HepG2 (cell line): ENCODE measurements around the gene PDLIM5. TPM values are rescaled to one million over a fixed set of nuclear protein-coding genes. Genes with fewer than 3 reads are reported as not detected.

Experiments
- ATAC-seq: fragments of 200-7000 bp; cut with Tn5 transposase; 3 replicates; pipeline ENCODE4 v1.9.1; 2020; ENCODE audit warnings: mild to moderate bottlenecking, moderate library complexity
- BruUV-seq: library from RNA; stranded (reverse); fragments of 400-500 nt; replicated peaks from 2 replicates; lab custom pipeline; 2021; lab: Mats Ljungman, UMichigan
- CTCF ChIA-PET: fragments of 300-600 bp; formaldehyde crosslinking; extraction: SDS; loops from one replicate; lab custom pipeline; 2021; ENCODE audit warnings: low total read pairs, inconsistent platforms, low intra/inter-chr PET ratio; lab: Yijun Ruan, JAX
- POLR2A ChIA-PET: fragments of 350-600 bp; sonication (Branson Sonifier 250); formaldehyde crosslinking; loops from one replicate; lab custom pipeline; 2020; ENCODE audit warnings: antibody characterized with exemption, inconsistent platforms; lab: Yijun Ruan, JAX
- DNase-seq: peaks from one replicate; pipeline ENCODE4 v3.0.0-alpha.2; 2015; ENCODE audit warnings: low spot score
- FAIRE-seq: peaks from 3 replicates; lab custom pipeline; 2011; peaks lifted over from hg19 to GRCh38; lab: Jason Lieb, UNC
- H2AFZ ChIP-seq: one replicate; pipeline ENCODE4 v1.6.1; 2011; ENCODE audit warnings: low read length, inconsistent platforms
- H3K27ac ChIP-seq: fragments of 300-600 bp; 3 replicates; pipeline ENCODE4 v1.8.0; 2011; ENCODE audit warnings: mixed run types, mild to moderate bottlenecking, mixed read lengths, low read length, inconsistent platforms; ENCODE audit not compliant: insufficient read depth; ENCODE audit errors: extremely low read length
- H3K27me3 ChIP-seq, 2 experiments: fragments of 200-600 bp in 1 of 2; 2 replicates in 1 of 2; 3 replicates in 1 of 2; pipeline versions ENCODE4 v1.6.0 to v1.8.0; 2011; ENCODE audit warnings: low read length in 2 of 2, mild to moderate bottlenecking in 2 of 2, moderate library complexity in 2 of 2, inconsistent platforms in 1 of 2; ENCODE audit not compliant: insufficient read depth in 2 of 2, control insufficient read depth in 1 of 2
- H3K36me3 ChIP-seq, 2 experiments: fragments of 200-600 bp in 1 of 2; replicated peaks in 1 of 2; 2 replicates in 1 of 2; 3 replicates in 1 of 2; pipeline versions ENCODE4 v1.5.1 to v1.8.0; 2011; ENCODE audit warnings: low read length in 2 of 2, inconsistent platforms in 1 of 2; ENCODE audit not compliant: insufficient read depth in 2 of 2, control insufficient read depth in 1 of 2
- H3K4me1 ChIP-seq: 2 replicates; pipeline ENCODE4 v1.5.1; 2012; ENCODE audit warnings: low read length, inconsistent platforms; ENCODE audit not compliant: insufficient read depth
- H3K4me2 ChIP-seq: 2 replicates; pipeline ENCODE4 v1.6.0; 2011; ENCODE audit warnings: low read depth, low read length, inconsistent platforms
- H3K4me3 ChIP-seq, 3 experiments: fragments of 200-600 bp in 1 of 3; sonication (generic), shearing (Covaris generic) in 1 of 3; replicated peaks in 1 of 3; 2 replicates each; pipeline ENCODE4 v1.5.1; 2011 to 2016; ENCODE audit warnings: low read length in 3 of 3, inconsistent platforms in 2 of 3, low read depth in 2 of 3, mild to moderate bottlenecking in 2 of 3, control low read depth in 1 of 3, mixed read lengths in 1 of 3; ENCODE audit not compliant: insufficient read depth in 1 of 3
- H3K79me2 ChIP-seq: one replicate; pipeline ENCODE4 v1.6.1; 2011; ENCODE audit warnings: low read length, inconsistent platforms; ENCODE audit not compliant: insufficient read depth
- H3K9ac ChIP-seq: 2 replicates; pipeline ENCODE4 v1.6.0; 2011; ENCODE audit warnings: mild to moderate bottlenecking, low read depth, low read length, inconsistent platforms; ENCODE audit not compliant: insufficient read depth
- H3K9me3 ChIP-seq: 2 replicates; pipeline ENCODE4 v1.5.1; 2012; ENCODE audit warnings: mild to moderate bottlenecking, low read length
- H4K20me1 ChIP-seq: 2 replicates; pipeline ENCODE4 v1.6.0; 2011; ENCODE audit warnings: inconsistent platforms, mild to moderate bottlenecking, low read length, moderate library complexity; ENCODE audit not compliant: insufficient read depth
- BRF2 ChIP-seq: sonication (generic); formaldehyde crosslinking; IDR thresholded peaks from 2 replicates; pipeline ENCODE4 v1.8.1; 2022; ENCODE audit warnings: mild to moderate bottlenecking, missing genetic modification reagents
- MNT ChIP-seq: fragments of 450-650 bp; IDR thresholded peaks from 2 replicates; pipeline ENCODE4 v1.6.1; 2016
- SETDB1 ChIP-seq: sonication (generic); formaldehyde crosslinking; IDR thresholded peaks from 2 replicates; pipeline ENCODE4 v1.5.1; 2020; ENCODE audit warnings: missing genetic modification reagents, mild to moderate bottlenecking, borderline replicate concordance
- SNRNP70 ChIP-seq: fragments of 200-400 bp; formaldehyde crosslinking; IDR thresholded peaks from 2 replicates; pipeline ENCODE4 v1.6.1; 2017; ENCODE audit warnings: mild to moderate bottlenecking, low read depth, low read length, moderate library complexity
- ZNF414 ChIP-seq: sonication (generic); formaldehyde crosslinking; IDR thresholded peaks from 2 replicates; pipeline ENCODE4 v1.5.0; 2020; ENCODE audit warnings: missing genetic modification reagents
- ZNF770 ChIP-seq: sonication (generic); formaldehyde crosslinking; IDR thresholded peaks from 2 replicates; pipeline ENCODE4 v1.5.0; 2020; ENCODE audit warnings: mild to moderate bottlenecking, missing genetic modification reagents
- whole genome bisulfite sequencing: methylation state at CpG from one replicate; pipeline ENCODE4 v1.1.6; 2017; ENCODE audit warnings: low lambda C conversion rate; 5-methylcytosine and 5-hydroxymethylcytosine counted together
- in situ Hi-C: cut with HindIII; loops from 2 replicates; pipeline ENCODE4 v1.10.0; 2017; ENCODE audit warnings: low pct_unique_long_range_greater_than_20kb; ENCODE audit not compliant: extremely low pct_ligation_motif_present
- intact Hi-C: fragments of 100-400 bp; cut with micrococcal nuclease; formaldehyde crosslinking; loops from one replicate; pipeline ENCODE4 v1.10.0; 2022; ENCODE audit not compliant: unreplicated experiment
- polyA plus RNA-seq, 8 experiments: library from polyadenylated mRNA; depleted of rRNA in 3 of 8; stranded (reverse) in 7 of 8; unstranded in 1 of 8; fragments of >200 nt; fragmentation: Illumina TruSeq in 4 of 8; extraction: Trizol in 4 of 8; gene quantifications; 2 replicates each; pipeline versions ENCODE4 v1.2.1 to v1.2.3, GENCODE V29; 2011 to 2016; ENCODE audit warnings: low read depth in 4 of 8, missing spikeins in 1 of 8, mixed read lengths in 1 of 8; ENCODE audit not compliant: insufficient read depth in 1 of 8
- total RNA-seq, 5 experiments: library from RNA; depleted of rRNA; stranded (reverse); fragments of >200 nt; fragmentation: Illumina TruSeq; extraction: Trizol; gene quantifications; 2 replicates each; pipeline ENCODE4 v1.2.3, GENCODE V29; 2016; ENCODE audit warnings: low read depth in 1 of 5

The PDLIM5 gene
- total and polyA plus RNA-seq, 2 of the 13 experiments (the other 11 are each of a cell fraction or from before 2014, with no cell fraction given): 52.8 to 119 TPM

- POLR2A ChIA-PET: no interaction called here
- BruUV-seq: no TSS peak
- in situ Hi-C loops (loop anchor here (5.0 to 25.0 kb wide), 3 partner anchors 188 to 808 kb away; no protein-coding TSS in a partner anchor), intact Hi-C loops (loop anchor here (5.0 kb wide), 1 partner anchor 98 kb away; no protein-coding TSS in a partner anchor)
- no peak overlapping the region for H3K9ac ChIP-seq
- H4K20me1 ChIP-seq: no peaks in the 10 kb centered on the region
- CTCF ChIA-PET: interaction anchor here (1.7 to 2.3 kb wide), 2 partner anchors 188 to 291 kb away, joined by 13 to 28 read pairs; no protein-coding TSS in a partner anchor
- no peak for ATAC-seq
- H3K79me2 ChIP-seq: no peaks in the 10 kb centered on the region
- no peaks in the 10 kb centered on the region for H3K4me1 ChIP-seq
- 93% methylated on average over 1 of the region's 1 CpG for WGBS
- no peak for TF ChIP-seq BRF2 (CRISPR knock-in tag)
- no peak for TF ChIP-seq ZNF414 (CRISPR knock-in tag)
- TF ChIP-seq SETDB1 (CRISPR knock-in tag): no peak
- no peak for TF ChIP-seq ZNF770 (CRISPR knock-in tag)
- no peak for TF ChIP-seq SNRNP70
- TF ChIP-seq MNT: peak; percentile 52
- H3K4me2 ChIP-seq: no peak overlapping the region
- no peak for DNase-seq
- no peaks in the 10 kb centered on the region for H3K27me3 ChIP-seq
- H3K9me3 ChIP-seq: no peaks in the 10 kb centered on the region
- no peak for FAIRE-seq
- H3K36me3 ChIP-seq: peaks cover 8 to 12% of the 10 kb centered on the region in 2 experiments; a peak in 4 of 5 replicates
- no peak overlapping the region for H2AFZ ChIP-seq
- H3K27ac ChIP-seq: no peak overlapping the region
- no peak overlapping the region for H3K4me3 ChIP-seq
These were observed 143.3 kb downstream of the PDLIM5 start for GRCh38 chr4:94595013-94595412.
